RWPE2 (cell line): ENCODE measurements around the gene TBC1D24.

Experiments
- ATAC-seq: fragments of 200-7000 bp; cut with Tn5 transposase; 3 replicates; pipeline ENCODE4 v1.9.1; 2021; ENCODE audit warnings: low read depth
- DNase-seq: peaks from one replicate; pipeline ENCODE4 v3.0.0-alpha.2; 2020; ENCODE audit warnings: low spot score
- H3K27ac ChIP-seq: fragments of 450-650 bp; 2 replicates; pipeline ENCODE4 v1.5.1; 2017; ENCODE audit warnings: mild to moderate bottlenecking; ENCODE audit not compliant: poor library complexity, severe bottlenecking
- H3K27me3 ChIP-seq: fragments of 250-450 bp; sonication (Bioruptor Pico); 2 replicates; pipeline ENCODE4 v1.5.1; 2021; ENCODE audit warnings: mild to moderate bottlenecking, moderate library complexity; ENCODE audit not compliant: insufficient read depth, poor library complexity, severe bottlenecking
- H3K36me3 ChIP-seq: fragments of 250-450 bp; sonication (Bioruptor Pico); 2 replicates; pipeline ENCODE4 v1.5.1; 2020; ENCODE audit warnings: low read depth, mild to moderate bottlenecking, moderate library complexity
- H3K4me1 ChIP-seq: fragments of 250-450 bp; sonication (Bioruptor Pico); 2 replicates; pipeline ENCODE4 v1.5.1; 2021; ENCODE audit warnings: mild to moderate bottlenecking, moderate library complexity; ENCODE audit not compliant: insufficient read depth, poor library complexity, severe bottlenecking
- H3K4me3 ChIP-seq: fragments of 250-450 bp; sonication (Bioruptor Pico); 2 replicates; pipeline ENCODE4 v1.5.1; 2021; ENCODE audit warnings: mild to moderate bottlenecking, moderate library complexity; ENCODE audit not compliant: severe bottlenecking
- H3K9me3 ChIP-seq: fragments of 250-450 bp; sonication (Bioruptor Pico); 2 replicates; pipeline ENCODE4 v1.5.1; 2021; ENCODE audit warnings: mild to moderate bottlenecking, moderate library complexity; ENCODE audit not compliant: severe bottlenecking
- CTCF ChIP-seq: fragments of 450-650 bp; IDR thresholded peaks from one replicate; pipeline ENCODE4 v1.5.1; 2017; ENCODE audit warnings: mild to moderate bottlenecking, moderate library complexity; ENCODE audit not compliant: poor library complexity, severe bottlenecking

TBC1D24 gene

DNA sequence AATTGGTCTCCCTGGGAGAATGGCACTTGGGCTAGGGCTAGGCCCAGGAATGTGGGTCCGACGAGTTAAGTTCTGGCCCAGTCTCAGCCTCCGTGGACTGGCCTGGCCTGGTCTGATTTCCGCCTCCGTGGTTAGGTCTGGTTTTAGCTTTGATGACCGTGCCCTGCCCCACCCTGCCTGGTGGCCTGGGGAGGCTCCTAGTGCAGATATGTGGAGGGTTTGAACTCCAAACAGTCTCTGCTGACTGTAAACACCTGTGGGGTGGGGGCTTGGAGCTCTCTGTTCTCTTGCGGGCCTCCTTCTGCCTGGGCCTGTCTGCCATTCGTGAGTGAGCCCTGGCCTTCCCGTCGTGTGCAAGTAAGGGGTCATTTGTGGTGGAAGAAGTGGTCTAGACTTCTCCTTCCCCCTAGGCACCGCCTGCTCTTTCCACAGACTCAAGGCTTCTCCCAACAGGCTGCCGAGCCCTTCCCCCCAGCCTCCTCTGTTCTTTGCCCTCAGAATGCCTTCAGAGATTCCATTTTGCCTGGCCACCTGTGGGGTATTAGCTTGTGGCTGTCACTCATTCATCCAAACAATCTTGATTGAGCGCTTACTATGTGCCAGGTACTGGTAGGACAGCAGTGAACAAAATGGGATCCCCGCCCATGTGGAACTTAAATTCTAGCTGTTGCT is 40.4 kb downstream of the TBC1D24 start:
- TF ChIP-seq CTCF, result no peak
- H3K4me3 ChIP-seq, result peak overlapping the region; percentile 92
- DNase-seq, result no peak
- peaks cover 11% of the 10 kb centered on the region; the same call in 1 of the 2 replicates for H3K36me3 ChIP-seq
- H3K27me3 ChIP-seq, result no peaks in the 10 kb centered on the region
- peak overlapping the region; percentile 82 for H3K27ac ChIP-seq
- peaks cover 17% of the 10 kb centered on the region for H3K4me1 ChIP-seq
- ATAC-seq, result no peak
- H3K9me3 ChIP-seq, result no peaks in the 10 kb centered on the region

DNA sequence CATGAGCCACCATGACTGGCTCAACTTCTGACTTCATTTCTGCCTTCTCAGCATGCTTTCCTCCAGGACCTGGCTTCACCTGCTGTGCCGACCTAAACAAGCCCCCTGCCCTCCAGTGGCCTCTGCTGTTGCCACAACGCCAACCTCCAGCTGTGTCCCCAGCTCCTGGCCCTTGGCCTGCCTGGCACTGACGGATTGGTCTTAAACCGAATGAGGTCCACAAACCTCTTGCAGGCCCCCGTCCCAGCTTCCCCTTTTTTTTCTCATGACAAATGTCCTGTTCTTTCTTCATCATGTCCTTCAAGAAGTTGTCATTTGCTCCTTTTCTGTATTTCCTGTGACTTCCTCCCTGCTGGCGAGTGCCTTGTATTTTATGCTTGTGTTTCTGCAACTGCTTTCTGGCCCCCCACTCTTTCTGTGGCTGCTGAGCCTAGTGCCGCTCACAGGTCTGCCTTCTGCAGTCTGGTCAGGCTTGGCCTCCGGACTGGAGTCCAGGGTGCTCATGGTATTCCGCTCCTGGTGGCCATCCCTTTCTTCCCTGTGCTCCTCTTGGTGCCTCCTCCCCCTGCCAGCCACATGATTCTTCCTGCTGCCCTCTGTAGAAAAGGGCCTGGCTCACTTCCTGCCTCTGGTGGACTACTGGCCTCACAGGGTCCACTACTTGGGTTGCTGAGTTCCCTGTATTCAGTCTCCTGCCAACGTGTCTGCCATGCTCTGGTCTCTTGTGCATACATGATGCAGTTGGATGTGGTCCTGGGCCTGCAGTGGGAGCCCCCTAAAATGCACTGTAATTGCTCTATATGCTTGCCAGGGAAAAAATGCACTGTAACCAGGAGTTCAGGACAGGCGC is 41.7 kb downstream of the TBC1D24 start:
- H3K27me3 ChIP-seq, result no peaks in the 10 kb centered on the region
- peaks cover 17% of the 10 kb centered on the region for H3K4me1 ChIP-seq
- peak overlapping the region; percentile 82 for H3K27ac ChIP-seq
- ATAC-seq (no peak; the same call in 2 of the 3 replicates), DNase-seq (no peak)
- no peaks in the 10 kb centered on the region for H3K9me3 ChIP-seq
- H3K4me3 ChIP-seq, result no peak overlapping the region
- peaks cover 11% of the 10 kb centered on the region; the same call in 1 of the 2 replicates for H3K36me3 ChIP-seq
- no peak for TF ChIP-seq CTCF

GRCh38 chr16:2517954-2518605 is 43.2 kb downstream of the TBC1D24 start:
- Histone ChIP-seq H3K9me3 (no peaks in the 10 kb centered on the region), H3K4me1 (peaks cover 17% of the 10 kb centered on the region), H3K36me3 (peaks cover 18% of the 10 kb centered on the region), H3K4me3 (no peak overlapping the region), H3K27me3 (no peaks in the 10 kb centered on the region), H3K27ac (peak overlapping the region; percentile 82)
- ATAC-seq (no peak), DNase-seq (no peak)
- no peak for TF ChIP-seq CTCF

GRCh38 chr16:2518823-2519710 is 44.1 kb downstream of the TBC1D24 start:
- H3K9me3 ChIP-seq, result no peaks in the 10 kb centered on the region
- peaks cover 28% of the 10 kb centered on the region for H3K36me3 ChIP-seq
- H3K27me3 ChIP-seq, result no peaks in the 10 kb centered on the region
- peaks cover 17% of the 10 kb centered on the region for H3K4me1 ChIP-seq
- ATAC-seq (no peak), DNase-seq (peak; percentile 68)
- peak overlapping the region; percentile 82 for H3K27ac ChIP-seq
- TF ChIP-seq CTCF, result no peak
- H3K4me3 ChIP-seq, result no peak overlapping the region
